HG03520 (cell line): ENCODE results near the gene SCN2B.

Experiments used
- ATAC-seq: cut with Tn5 transposase; IDR thresholded peaks from one replicate; pipeline ENCODE4 v1.9.1; 2021; ENCODE audit warnings: mild to moderate bottlenecking, moderate library complexity; ENCODE audit not compliant: unreplicated experiment

Gene SCN2B

DNA sequence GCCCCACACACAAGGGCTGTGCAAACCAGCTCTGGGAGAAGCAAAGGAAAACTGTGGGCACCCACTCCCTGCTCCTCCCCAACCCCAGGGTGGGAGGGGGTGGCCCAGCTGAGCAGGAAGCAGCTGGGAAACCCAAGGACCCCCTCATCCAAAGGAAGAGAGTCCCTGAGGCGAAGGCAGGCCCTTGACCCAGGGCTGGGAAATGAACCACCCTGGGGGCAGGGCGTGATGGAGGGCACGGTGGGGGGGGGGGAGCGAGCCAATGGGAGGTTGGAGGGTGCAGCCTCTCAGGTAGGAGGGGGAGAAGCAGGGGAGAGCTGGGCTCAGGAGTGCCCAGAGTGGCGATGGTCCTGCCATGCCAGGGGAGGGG is 40.7 kb downstream of the SCN2B start:
- ATAC-seq: no peak

DNA sequence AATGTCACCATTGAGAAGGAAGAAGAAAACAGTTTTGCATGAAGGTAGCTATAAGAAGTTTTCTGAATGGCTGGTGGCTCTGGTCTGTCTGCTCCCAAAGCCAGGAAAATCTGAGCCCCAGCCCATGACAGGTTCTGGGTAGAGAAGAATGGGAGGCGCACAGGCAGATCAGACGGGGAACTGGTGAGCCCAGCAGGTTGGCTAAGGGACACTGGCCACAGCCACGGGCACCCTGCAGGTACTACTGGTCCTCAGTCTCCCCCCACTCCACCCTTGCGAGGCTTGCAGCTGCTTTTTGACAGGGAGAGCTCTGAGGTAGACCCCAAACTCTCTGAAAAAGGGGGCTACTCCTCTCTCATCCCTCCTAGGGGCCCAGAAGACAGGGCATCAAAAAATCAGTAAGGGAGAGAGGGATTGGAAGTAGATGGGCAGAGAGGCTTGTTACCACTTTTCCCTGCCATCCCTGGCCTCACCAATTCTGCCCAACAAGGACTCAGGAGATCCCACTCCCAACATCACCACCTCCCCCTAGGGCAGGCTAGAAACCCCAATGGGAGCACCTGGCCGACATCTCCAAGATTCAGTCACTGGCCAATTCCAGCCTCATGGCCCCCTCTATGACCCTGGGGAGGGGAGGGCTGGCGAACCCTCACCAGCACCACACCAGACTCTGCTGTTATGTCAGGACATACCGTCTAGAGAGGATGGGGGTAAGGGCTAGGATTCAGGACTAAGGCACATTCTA is 41.2 kb downstream of the SCN2B start:
- ATAC-seq: no peak

DNA sequence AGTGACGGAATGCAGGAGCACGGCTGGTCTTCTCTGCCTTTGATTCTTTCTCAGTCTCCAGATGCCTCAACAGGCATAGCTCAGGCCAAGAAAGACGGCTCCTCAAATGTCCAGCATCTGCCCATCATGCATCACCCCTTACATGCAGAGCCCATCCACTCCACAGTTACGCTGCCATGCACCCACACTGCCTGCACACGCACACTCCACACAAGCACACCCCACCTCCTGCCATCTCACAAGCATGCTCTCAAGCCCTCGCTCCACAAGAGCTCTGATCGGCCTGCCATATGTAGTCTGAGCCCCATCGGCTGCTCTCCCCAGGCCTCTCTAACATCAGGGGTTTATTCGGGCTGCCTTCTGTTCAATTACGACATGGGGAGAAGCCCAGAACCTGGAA is 42.6 kb downstream of the SCN2B start:
- no peak for ATAC-seq

DNA sequence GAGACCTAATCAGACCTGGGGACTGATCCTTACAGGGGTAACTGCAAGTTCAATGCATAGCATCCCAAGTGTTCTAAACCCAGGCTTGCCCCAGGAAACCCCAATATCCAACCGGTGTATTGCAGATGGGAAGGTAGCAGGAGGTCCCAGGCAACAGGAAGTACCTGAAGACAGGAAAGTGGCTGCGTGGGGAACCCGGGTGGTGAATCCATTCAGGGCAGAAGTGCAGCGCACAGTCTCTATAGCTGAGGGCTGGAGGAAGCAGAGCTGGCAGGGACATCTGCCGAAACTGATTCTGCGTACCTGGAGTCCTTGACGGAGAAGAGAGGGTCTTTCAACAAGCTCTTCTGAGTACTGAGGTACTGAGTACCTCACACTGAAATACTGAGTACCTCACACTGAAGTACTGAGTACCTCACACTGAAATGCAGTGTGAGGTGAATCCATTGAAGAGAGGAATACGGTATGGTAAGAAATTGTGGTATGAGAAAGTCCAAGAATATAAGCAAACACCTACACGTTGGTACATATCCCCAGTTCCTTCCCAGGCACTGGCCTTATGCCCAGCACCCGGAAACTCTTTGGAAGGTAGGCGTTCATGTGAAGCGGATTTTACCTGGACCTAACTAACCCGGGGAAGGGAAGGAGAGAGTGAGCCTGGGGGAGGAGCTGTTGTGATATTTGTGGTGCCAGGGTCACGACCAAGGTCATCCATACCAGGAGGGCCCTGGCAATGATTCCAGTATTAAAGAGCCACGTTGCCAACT is 43.9 kb downstream of the SCN2B start:
- no peak for ATAC-seq

DNA sequence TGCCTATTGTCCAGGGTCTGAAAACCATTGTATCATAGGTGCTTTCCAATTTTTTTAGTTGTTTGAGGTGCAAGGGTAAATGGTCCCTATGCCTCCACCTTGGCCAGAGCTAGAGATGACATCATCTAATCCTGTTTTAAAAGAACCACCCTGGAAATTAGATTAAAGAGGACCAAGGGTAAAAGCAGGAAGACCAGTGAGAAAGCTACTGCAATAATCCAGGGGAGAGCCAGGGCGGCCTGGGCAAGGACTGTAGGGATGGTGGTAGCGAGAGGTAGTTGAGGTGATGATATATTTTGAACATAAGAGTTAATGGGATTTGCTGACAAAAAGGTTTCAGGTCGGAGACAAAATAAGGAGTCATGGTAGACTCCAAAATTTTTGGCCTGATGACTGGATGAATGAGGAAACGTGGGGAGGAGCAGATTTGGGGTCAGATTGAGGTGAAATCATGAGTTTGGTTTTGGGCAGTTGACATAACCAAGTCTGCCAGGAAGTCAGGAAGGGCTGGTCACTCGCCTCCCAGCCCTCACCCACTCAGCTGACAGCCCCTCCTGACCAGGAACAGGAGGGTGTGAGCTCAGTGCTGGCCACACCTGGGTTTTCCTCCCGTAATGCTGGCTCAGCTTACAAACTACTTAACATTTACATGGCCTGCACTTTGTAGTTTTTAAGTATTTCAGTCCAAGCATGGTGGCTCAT is 46.8 kb downstream of the SCN2B start:
- no peak for ATAC-seq

DNA sequence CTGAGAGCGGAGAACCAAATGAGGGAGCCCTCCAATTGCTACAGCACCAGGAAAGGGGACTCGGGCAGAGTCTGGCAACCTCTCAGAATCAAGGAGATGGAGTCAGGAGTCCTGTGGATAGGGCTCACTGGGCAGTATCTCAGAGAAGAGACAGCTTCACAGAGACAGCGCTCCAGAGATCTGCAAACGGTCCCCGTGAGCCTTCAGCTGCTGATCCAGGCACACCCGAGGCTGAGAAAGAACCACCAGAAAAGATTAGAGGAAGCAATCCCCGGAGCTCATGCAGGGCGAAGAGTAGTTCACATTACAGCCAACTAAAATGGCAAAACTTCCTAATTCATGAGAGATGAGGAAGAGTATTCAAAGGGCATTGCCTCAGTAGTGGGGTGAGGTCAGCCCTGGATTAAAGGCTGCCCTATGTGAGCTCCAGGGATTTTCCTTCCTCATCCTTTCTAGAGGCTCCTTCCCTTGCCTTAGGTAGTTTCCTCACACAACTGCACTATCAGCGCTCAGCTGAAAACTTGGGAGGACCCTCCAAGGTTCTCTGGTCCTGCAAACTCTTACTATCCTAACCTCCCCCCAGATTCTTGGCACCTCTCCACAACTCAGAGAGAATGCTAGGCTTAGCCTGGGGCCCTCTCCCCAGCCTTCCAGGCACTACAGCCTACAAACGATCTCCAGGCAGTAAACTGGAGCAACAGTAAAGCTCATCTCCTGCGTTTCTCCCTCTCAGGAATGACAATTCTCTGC is 47.5 kb downstream of the SCN2B start:
- ATAC-seq: no peak

DNA sequence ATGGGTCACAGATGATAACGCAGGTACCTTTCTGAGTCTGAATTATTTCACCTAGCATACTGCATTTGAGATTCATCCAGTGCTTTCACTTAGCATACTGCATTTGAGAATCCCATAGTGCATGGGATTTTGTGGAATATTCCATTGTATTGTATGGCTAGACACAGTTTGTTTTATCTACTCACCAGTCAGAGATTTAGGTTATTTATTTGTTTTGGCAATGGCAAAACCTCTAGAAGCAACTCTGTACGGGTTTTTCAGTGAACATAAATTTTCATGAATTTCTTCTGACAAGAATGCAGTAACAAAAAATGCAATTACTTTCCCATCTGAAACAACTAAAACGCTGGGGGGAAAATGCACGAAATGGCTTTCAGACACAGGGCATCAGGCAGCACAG is 48.1 kb downstream of the SCN2B start:
- no peak for ATAC-seq

DNA sequence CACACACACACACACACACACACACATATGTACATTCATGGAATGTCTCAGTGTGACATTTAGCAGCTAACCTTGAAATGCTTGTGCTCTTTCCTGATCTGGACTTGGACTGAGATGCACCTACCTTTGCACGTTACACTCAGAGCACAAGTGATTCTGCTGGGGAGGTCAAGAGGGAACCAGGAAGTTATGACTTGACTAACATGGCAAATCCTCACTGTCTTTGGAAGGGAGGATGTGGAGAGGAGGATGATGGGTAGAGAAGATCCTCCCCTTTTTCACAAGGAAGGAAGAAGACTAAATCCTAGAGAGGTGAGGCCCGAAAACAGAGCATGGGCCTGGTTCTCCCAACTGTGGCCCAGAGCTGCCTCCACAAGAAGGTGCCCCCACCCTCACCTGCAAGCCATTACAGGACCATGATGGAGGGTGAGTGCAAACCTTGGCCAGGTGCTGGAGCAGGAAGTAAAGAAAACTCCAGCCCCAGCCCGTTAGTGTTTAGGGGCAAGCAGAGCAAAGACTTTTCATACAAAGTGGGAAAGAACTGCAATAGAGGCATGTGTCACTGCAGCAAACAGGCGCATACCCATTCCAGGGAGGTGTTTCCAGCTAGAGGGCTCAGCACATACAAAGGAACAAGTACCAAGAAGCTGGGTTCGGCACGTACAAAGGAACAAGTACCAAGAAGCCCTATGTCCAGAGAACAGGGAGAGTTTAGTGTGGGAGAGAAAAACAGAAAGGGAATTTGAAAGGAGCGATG is 50.2 kb downstream of the SCN2B start:
- no peak for ATAC-seq

DNA sequence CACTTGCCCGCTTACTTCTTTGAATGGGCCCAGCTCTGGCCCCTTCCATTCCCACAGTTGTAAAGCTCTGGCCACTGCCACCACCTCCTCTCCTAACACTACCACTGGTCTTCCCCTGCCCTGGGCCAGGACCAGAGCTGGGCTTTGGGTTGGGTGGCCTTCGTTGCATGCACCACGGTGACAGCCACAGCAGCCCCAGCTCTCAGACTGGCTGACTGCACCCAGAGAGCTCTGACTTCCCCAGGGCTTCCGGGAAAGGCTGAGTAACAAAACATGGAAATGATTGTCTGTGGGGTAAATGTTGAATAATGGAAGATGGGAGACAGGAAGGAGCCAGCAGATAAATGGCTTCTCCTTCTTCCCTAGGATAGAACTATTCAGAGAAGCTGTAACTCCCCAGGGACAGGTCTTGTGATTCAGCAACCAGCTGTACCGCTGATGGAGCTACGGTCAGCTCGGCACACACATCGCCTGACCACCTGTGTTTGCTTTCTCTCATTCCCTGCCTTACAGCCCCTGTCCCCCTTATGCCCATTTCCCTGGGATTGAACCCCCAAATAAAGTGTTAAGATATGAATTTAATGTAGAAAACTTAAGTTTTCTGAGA is 51.4 kb downstream of the SCN2B start:
- no peak for ATAC-seq

DNA sequence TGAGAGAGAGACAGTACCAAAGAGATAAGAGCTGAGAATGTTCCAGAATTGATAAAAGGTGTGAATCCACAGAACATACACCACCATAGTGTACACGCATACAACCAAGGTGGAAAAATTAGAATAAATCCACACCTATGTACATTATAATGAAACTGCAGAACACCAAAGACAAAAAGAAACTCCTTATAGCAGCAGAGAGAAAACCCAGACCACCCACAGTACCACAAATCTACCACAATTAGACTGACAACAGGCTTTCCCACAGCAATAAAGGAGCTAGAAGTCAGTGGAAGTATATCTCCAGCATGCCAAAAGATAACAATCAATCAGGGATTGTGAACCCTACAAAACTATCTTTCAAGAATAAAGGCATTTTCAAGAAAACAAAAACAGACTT is 55.6 kb downstream of the SCN2B start:
- ATAC-seq: no peak

DNA sequence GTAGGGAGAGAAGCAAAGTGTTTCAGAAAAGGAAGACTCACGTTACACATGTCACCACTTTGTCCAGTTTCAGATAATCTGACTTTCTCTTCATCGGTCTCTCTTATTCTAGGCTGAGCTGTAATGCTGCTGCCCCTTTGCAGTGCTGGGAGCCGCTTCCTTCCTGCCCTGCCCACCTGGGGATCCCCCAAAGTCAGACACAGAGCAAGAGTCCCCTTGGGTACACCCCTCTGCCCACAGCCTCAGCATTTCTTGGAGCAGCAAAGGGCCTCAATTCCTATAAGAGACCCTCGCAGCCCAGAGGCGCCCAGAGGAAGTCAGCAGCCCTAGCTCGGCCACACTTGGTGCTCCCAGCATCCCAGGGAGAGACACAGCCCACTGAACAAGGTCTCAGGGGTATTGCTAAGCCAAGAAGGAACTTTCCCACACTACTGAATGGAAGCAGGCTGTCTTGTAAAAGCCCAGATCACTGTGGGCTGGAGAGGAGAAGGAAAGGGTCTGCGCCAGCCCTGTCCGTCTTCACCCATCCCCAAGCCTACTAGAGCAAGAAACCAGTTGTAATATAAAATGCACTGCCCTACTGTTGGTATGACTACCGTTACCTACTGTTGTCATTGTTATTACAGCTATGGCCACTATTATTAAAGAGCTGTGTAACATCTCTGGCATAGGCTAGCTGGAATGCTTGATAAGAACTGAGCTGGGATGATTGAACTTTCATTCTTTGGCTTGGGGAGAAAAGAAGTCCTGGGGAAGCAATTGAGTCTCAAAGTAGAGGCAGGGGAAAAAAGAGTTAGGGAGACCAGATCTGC is 58.4 kb downstream of the SCN2B start:
- ATAC-seq: no peak

DNA sequence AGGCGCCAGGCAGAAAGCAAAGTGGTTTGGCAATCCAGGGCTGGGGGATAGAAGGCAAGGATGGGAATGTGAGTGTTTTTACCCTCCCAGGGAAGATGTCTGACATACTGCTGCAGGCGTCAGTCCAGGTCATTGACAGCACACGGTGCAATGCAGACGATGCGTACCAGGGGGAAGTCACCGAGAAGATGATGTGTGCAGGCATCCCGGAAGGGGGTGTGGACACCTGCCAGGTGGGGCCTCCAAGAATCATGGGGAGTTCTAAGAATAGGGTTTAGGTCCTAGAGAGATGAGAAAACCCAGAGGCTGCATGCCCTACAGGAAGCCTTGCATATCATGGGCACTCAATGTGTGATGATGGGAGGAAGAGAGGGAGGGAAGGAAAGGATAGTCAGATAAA is 61.4 kb downstream of the SCN2B start:
- ATAC-seq: no peak

DNA sequence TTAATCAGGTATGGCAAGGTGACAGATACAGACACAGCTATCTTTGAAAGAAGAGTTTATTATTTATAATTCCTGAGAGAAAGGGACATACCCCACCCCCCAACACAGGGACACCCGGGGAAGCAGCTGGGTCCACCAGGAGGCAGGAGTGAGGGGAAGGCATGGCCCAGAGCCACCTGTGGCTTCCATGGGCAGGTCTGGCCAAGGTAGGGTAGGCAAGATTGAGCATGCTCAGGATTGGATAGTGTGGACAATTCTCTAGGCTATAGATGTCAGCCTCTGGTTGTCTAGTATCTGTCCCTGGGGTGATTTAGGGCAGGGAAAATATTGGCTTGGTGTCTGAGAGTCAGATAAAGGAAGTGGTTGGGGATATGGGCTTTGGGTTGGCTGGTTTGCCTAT is 62.2 kb downstream of the SCN2B start:
- no peak for ATAC-seq

DNA sequence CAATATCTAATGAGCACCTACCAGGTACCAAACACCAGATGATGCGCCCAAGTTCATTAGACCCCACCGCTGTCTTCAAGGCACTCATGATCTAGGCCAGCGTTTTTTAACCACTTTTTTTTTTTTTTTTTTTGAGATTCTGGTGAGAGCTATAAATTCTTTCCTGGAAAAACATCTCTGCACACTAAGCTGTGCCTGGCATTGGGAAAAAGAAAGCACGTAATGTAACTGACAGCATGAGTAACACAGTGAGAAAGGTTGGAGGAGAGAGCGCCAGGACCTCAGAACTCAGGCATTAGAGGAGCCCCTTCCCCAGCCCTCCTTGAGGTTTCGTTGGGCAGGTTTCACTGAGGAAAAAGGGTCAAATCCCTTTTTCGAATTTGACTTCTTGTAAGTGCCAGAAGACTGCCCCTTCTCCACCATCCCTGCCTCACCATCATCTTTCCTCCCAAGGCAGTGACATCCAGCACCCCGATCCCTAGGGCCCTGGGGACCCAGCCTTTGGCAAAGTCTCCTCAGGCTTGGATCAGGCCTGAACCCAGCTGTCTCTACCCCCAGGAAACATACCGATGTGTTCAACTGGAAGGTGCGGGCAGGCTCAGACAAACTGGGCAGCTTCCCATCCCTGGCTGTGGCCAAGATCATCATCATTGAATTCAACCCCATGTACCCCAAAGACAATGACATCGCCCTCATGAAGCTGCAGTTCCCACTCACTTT is 63.6 kb downstream of the SCN2B start:
- ATAC-seq: no peak
